SH-SY5Y (cell line): ENCODE data around the gene KIAA2012.

Experiments
- GATA2 ChIP-seq: IDR thresholded peaks from 2 replicates; pipeline ENCODE4 v1.6.1; 2011; ENCODE audit warnings: mild to moderate bottlenecking, low read depth, low read length
- GATA3 ChIP-seq: IDR thresholded peaks from 2 replicates; pipeline ENCODE4 v1.6.1; 2011; ENCODE audit warnings: low read depth, mild to moderate bottlenecking, low read length, moderate library complexity

DNA sequence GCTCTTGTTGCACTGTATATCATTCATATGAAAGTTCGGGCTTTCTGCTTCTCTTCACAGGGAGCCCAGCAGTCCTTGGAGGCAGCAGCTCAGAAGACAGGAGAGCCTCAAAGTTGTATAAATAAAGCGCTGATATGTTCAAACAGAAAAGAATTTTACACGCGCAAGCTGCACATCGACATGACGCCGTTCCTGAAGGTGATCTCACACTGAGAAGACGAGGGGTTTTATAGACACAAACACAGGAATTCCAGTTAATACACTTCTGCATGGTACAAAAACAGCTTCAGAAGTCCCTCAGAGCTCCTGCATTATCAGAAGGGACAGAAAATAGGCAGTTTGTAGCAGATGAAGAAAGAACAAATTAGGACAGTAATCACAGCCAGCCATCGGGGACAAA lies 81.6 kb downstream of the KIAA2012 start:
- TF ChIP-seq GATA2 (no peak), GATA3 (no peak)
